Liver (tissue), 9 donors: Measurements from ENCODE around the gene CNMD. TPM values are rescaled to one million over a fixed set of nuclear protein-coding genes. Genes with fewer than 3 reads are reported as not detected.
A peak's percentile ranks its signal among the peaks of the same experiment; 100 is the strongest.

Experiments
- DNase-seq: peaks from one replicate; pipeline ENCODE4 v3.0.0-alpha.2; 2017; ENCODE audit warnings: low spot score
- H3K27ac ChIP-seq, 2 donors: one replicate each; pipeline ENCODE4 v1.7.0; 2013; ENCODE audit warnings: inconsistent platforms in 2 of 2, low read length in 2 of 2, control low read depth in 1 of 2, low read depth in 1 of 2, mild to moderate bottlenecking in 1 of 2
- H3K27me3 ChIP-seq, 4 donors: one replicate each; pipeline versions ENCODE4 v1.6.1 to v1.7.0; 2013; ENCODE audit warnings: low read length in 3 of 4, inconsistent platforms in 1 of 4, mild to moderate bottlenecking in 1 of 4, moderate library complexity in 1 of 4; ENCODE audit not compliant: control insufficient read depth in 4 of 4, insufficient read depth in 4 of 4
- H3K36me3 ChIP-seq, 4 donors: one replicate each; pipeline versions ENCODE4 v1.6.1 to v1.7.0; 2013; ENCODE audit warnings: low read length in 3 of 4, mild to moderate bottlenecking in 3 of 4, low read depth in 1 of 4, moderate library complexity in 1 of 4; ENCODE audit not compliant: control insufficient read depth in 4 of 4, insufficient read depth in 3 of 4
- H3K4me1 ChIP-seq, 4 donors: one replicate each; pipeline versions ENCODE4 v1.6.1 to v1.7.0; 2013; ENCODE audit warnings: low read length in 3 of 4, mild to moderate bottlenecking in 3 of 4, moderate library complexity in 1 of 4; ENCODE audit not compliant: control insufficient read depth in 4 of 4, insufficient read depth in 4 of 4
- H3K4me3 ChIP-seq, 3 donors: one replicate each; pipeline versions ENCODE4 v1.6.1 to v1.7.0; 2013; ENCODE audit warnings: low read length in 3 of 3, control low read depth in 1 of 3, low read depth in 1 of 3, mild to moderate bottlenecking in 1 of 3
- H3K9ac ChIP-seq, 2 donors: one replicate each; pipeline ENCODE4 v1.7.0; 2013; ENCODE audit warnings: low read length in 2 of 2, mild to moderate bottlenecking in 2 of 2, moderate library complexity in 2 of 2, control low read depth in 1 of 2, low read depth in 1 of 2
- H3K9me3 ChIP-seq, 4 donors: one replicate each; pipeline versions ENCODE4 v1.6.1 to v1.7.0; 2013; ENCODE audit warnings: low read length in 3 of 4; ENCODE audit not compliant: control insufficient read depth in 4 of 4
- EGR1 ChIP-seq, 2 donors: IDR thresholded peaks; 2 replicates each; pipeline ENCODE4 v1.6.1; 2016 to 2018; ENCODE audit warnings: antibody characterized with exemption in 2 of 2, low read depth in 2 of 2
- FOXA1 ChIP-seq: IDR thresholded peaks from 2 replicates; pipeline ENCODE4 v1.6.1; 2016; ENCODE audit warnings: antibody characterized with exemption
- FOXA2 ChIP-seq: IDR thresholded peaks from 2 replicates; pipeline ENCODE4 v1.6.1; 2016; ENCODE audit warnings: antibody characterized with exemption
- GABPA ChIP-seq, 2 donors: IDR thresholded peaks in 1 of 2; conservative IDR thresholded peaks in 1 of 2; 2 replicates each; pipeline ENCODE4 v1.6.1; 2016; ENCODE audit warnings: antibody characterized with exemption in 2 of 2, mild to moderate bottlenecking in 1 of 2, moderate library complexity in 1 of 2
- HNF4A ChIP-seq, 2 donors: conservative IDR thresholded peaks; 2 replicates each; pipeline ENCODE4 v1.6.1; 2016; ENCODE audit warnings: antibody characterized with exemption in 2 of 2, mild to moderate bottlenecking in 2 of 2
- HNF4G ChIP-seq: IDR thresholded peaks from 2 replicates; pipeline ENCODE4 v1.6.1; 2016; ENCODE audit warnings: antibody characterized with exemption
- JUND ChIP-seq, 2 donors: IDR thresholded peaks; 2 replicates each; pipeline ENCODE4 v1.6.1; 2016; ENCODE audit warnings: antibody characterized with exemption in 2 of 2
- NR2F2 ChIP-seq: IDR thresholded peaks from 2 replicates; pipeline ENCODE4 v1.6.1; 2016; ENCODE audit warnings: antibody characterized with exemption
- RAD21 ChIP-seq, 2 donors: IDR thresholded peaks; 2 replicates each; pipeline ENCODE4 v1.6.1; 2016; ENCODE audit warnings: antibody characterized with exemption in 2 of 2, mild to moderate bottlenecking in 2 of 2
- RXRA ChIP-seq, 2 donors: IDR thresholded peaks; 2 replicates each; pipeline ENCODE4 v1.6.1; 2017 to 2018; ENCODE audit warnings: antibody characterized with exemption in 2 of 2, mild to moderate bottlenecking in 1 of 2
- SP1 ChIP-seq: IDR thresholded peaks from 2 replicates; pipeline ENCODE4 v1.6.1; 2018; ENCODE audit warnings: antibody characterized with exemption, mild to moderate bottlenecking
- TAF1 ChIP-seq: conservative IDR thresholded peaks from 2 replicates; pipeline ENCODE4 v1.6.1; 2016; ENCODE audit warnings: antibody characterized with exemption, mild to moderate bottlenecking
- YY1 ChIP-seq: IDR thresholded peaks from 2 replicates; pipeline ENCODE4 v1.6.1; 2016; ENCODE audit warnings: antibody characterized with exemption, mild to moderate bottlenecking
- polyA plus RNA-seq, 2 donors: library from polyadenylated mRNA; stranded (reverse) in 1 of 2; unstranded in 1 of 2; fragments of 200-250 nt in 1 of 2; fragments of >200 nt in 1 of 2; fragmentation: Nextera tagmentation in 1 of 2; extraction: Ambion mirVana in 1 of 2; gene quantifications; one replicate each; pipeline versions ENCODE4 v1.2.1 to v1.2.3, GENCODE V29; 2013 to 2015
- total RNA-seq, 2 donors: library from RNA; depleted of rRNA; stranded (reverse); fragments of >200 nt; gene quantifications; one replicate each; pipeline ENCODE4 v1.2.3, GENCODE V29; 2014
- TF ChIP-seq, protein P1 (sequence below): IDR thresholded peaks from 2 replicates; pipeline ENCODE4 v1.6.1; 2016; ENCODE audit warnings: antibody characterized with exemption
- TF ChIP-seq, protein P2 (sequence below): IDR thresholded peaks from 2 replicates; pipeline ENCODE4 v1.6.1; 2016; ENCODE audit warnings: antibody characterized with exemption
- TF ChIP-seq, protein P3 (sequence below): IDR thresholded peaks from 2 replicates; pipeline ENCODE4 v1.6.1; 2016; ENCODE audit warnings: antibody characterized with exemption, mild to moderate bottlenecking
- TF ChIP-seq, protein P4 (sequence below): IDR thresholded peaks from 2 replicates; pipeline ENCODE4 v1.6.1; 2016; ENCODE audit warnings: antibody characterized with exemption
- TF ChIP-seq, protein P5 (sequence below): fragments of 150-350 bp; IDR thresholded peaks from 2 replicates; pipeline ENCODE4 v1.5.1; 2017; ENCODE audit warnings: improper control_type of control experiment, low read depth, low read length; ENCODE audit not compliant: missing input control
- donor health status: healthy.
- donor health status: healthy.
- donor health status: healthy.
- donor health status: healthy.
- donor health status: healthy.

Gene CNMD
- total and polyA plus RNA-seq, 4 donors, result not detected

DNA sequence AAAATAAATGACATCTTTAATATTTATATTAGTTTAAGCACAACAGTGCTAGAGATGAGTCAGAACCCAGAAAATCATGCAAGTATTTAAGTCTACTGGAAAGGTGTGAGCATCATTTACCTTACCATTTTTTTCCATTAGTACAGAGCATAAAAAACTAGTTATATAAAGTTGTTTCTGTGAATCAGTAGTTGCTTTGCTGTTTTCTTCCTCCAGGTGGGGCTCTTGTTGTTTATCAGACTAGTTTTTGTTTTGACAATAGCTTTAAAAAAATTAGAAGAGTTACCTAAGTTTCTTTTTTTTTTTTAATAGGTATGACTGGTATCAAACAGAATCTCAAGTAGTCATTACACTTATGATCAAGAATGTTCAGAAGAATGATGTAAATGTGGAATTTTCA lies 74.3 kb downstream of the CNMD start:
- Histone ChIP-seq H3K36me3 (peaks cover 9 to 53% (median 34%) of the 10 kb centered on the region in 4 donors), H3K27me3 (no peaks in the 10 kb centered on the region), H3K9ac (no peak overlapping the region), H3K27ac (no peak overlapping the region), H3K9me3 (no peaks in the 10 kb centered on the region), H3K4me1 (no peaks in the 10 kb centered on the region), H3K4me3 (no peak overlapping the region)
- TF ChIP-seq, protein P1, sequence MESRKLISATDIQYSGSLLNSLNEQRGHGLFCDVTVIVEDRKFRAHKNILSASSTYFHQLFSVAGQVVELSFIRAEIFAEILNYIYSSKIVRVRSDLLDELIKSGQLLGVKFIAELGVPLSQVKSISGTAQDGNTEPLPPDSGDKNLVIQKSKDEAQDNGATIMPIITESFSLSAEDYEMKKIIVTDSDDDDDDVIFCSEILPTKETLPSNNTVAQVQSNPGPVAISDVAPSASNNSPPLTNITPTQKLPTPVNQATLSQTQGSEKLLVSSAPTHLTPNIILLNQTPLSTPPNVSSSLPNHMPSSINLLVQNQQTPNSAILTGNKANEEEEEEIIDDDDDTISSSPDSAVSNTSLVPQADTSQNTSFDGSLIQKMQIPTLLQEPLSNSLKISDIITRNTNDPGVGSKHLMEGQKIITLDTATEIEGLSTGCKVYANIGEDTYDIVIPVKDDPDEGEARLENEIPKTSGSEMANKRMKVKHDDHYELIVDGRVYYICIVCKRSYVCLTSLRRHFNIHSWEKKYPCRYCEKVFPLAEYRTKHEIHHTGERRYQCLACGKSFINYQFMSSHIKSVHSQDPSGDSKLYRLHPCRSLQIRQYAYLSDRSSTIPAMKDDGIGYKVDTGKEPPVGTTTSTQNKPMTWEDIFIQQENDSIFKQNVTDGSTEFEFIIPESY, result no peak
- TF ChIP-seq YY1 (no peak), RAD21 (IDR thresholded peaks at IDR 0.05) (peak; percentile 41 to 50), NR2F2 (no peak), TAF1 (no peak), GABPA (IDR thresholded peaks at IDR 0.05 in 1 of 2, conservative IDR thresholded peaks at IDR 0.05 in 1 of 2) (no peak), HNF4A (conservative IDR thresholded peaks at IDR 0.05) (no peak), SP1 (no peak), FOXA2 (no peak), JUND (IDR thresholded peaks at IDR 0.05) (no peak), EGR1 (IDR thresholded peaks at IDR 0.05; ENCODE audit: low read depth in 2 of 2) (no peak), FOXA1 (no peak), HNF4G (no peak), RXRA (IDR thresholded peaks at IDR 0.05) (no peak)
- TF ChIP-seq, protein P2, sequence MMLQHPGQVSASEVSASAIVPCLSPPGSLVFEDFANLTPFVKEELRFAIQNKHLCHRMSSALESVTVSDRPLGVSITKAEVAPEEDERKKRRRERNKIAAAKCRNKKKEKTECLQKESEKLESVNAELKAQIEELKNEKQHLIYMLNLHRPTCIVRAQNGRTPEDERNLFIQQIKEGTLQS, result no peak
- TF ChIP-seq, protein P3, sequence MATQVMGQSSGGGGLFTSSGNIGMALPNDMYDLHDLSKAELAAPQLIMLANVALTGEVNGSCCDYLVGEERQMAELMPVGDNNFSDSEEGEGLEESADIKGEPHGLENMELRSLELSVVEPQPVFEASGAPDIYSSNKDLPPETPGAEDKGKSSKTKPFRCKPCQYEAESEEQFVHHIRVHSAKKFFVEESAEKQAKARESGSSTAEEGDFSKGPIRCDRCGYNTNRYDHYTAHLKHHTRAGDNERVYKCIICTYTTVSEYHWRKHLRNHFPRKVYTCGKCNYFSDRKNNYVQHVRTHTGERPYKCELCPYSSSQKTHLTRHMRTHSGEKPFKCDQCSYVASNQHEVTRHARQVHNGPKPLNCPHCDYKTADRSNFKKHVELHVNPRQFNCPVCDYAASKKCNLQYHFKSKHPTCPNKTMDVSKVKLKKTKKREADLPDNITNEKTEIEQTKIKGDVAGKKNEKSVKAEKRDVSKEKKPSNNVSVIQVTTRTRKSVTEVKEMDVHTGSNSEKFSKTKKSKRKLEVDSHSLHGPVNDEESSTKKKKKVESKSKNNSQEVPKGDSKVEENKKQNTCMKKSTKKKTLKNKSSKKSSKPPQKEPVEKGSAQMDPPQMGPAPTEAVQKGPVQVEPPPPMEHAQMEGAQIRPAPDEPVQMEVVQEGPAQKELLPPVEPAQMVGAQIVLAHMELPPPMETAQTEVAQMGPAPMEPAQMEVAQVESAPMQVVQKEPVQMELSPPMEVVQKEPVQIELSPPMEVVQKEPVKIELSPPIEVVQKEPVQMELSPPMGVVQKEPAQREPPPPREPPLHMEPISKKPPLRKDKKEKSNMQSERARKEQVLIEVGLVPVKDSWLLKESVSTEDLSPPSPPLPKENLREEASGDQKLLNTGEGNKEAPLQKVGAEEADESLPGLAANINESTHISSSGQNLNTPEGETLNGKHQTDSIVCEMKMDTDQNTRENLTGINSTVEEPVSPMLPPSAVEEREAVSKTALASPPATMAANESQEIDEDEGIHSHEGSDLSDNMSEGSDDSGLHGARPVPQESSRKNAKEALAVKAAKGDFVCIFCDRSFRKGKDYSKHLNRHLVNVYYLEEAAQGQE, result no peak
- TF ChIP-seq, protein P4, sequence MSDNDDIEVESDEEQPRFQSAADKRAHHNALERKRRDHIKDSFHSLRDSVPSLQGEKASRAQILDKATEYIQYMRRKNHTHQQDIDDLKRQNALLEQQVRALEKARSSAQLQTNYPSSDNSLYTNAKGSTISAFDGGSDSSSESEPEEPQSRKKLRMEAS, result no peak
- TF ChIP-seq, protein P5, sequence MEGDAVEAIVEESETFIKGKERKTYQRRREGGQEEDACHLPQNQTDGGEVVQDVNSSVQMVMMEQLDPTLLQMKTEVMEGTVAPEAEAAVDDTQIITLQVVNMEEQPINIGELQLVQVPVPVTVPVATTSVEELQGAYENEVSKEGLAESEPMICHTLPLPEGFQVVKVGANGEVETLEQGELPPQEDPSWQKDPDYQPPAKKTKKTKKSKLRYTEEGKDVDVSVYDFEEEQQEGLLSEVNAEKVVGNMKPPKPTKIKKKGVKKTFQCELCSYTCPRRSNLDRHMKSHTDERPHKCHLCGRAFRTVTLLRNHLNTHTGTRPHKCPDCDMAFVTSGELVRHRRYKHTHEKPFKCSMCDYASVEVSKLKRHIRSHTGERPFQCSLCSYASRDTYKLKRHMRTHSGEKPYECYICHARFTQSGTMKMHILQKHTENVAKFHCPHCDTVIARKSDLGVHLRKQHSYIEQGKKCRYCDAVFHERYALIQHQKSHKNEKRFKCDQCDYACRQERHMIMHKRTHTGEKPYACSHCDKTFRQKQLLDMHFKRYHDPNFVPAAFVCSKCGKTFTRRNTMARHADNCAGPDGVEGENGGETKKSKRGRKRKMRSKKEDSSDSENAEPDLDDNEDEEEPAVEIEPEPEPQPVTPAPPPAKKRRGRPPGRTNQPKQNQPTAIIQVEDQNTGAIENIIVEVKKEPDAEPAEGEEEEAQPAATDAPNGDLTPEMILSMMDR, result peak; percentile 37
- DNase-seq, result no peak
